Measurements from ENCODE around the gene GBP6.
"Not testable (repeated sequence)": the region's sequence is repeated elsewhere in the genome, so short reads cannot be mapped to it uniquely, and the experiment has no call there.

GBP6 gene

DNA sequence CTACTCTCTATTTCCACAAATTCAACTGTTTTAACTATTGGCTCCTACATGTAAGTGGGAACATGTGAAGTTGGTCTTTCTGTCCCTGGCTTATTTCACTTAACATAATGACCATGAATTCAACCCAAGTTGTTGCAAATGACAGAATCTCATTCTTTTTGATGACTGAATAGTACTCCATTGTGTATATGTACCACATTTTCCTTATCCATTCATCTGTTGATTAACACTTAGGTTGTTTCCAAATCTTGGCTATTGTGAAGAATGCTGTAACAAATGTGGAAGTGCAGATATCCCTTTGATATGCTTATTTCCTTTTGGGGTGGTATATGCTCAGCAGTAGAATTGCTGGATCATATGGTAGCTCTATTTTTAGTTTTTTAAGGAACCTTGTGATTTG lies 33.0 kb downstream of the GBP6 start:
- no peak overlapping the region for H3K4me3 ChIP-seq (ENCODE audit: low read depth, low read length)
- no peak for TF ChIP-seq CTCF (IDR thresholded peaks at IDR 0.05; ENCODE audit: borderline replicate concordance, insufficient read depth, low read depth, low read length)

DNA sequence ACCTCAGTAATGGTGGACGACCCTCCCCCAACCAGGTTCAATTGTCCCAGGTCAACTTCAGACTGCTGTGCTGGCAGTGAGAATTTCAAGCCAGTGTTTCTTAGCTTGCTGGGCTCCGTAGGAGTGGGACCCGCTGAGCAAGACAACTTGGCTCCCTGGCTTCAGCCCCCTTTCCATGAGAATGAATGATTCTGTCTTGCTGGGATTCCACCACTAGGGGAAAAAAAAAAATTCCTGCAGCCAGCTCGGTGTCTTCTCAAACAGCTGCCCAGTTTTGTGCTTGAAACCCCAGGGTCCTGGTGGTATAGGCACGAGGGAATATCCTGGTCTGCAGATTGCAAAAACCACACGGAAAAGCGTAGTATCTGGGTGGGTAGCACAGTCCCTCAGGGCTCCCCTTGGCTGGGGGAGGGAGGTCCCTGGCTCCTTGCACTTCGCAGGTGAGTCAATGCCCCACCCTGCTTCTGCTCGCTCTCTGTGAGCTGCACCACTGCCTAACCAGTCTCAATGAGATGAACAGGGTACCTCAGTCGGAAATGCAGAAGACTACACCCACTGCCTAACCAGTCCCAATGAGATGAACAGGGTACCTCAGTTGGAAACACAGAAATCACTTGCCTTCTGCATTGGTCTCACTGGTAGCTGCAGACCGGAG lies 41.5 kb downstream of the GBP6 start:
- H3K4me3 ChIP-seq (ENCODE audit: low read depth, low read length) = no peak overlapping the region
- 0 out of 2 replicates have a peak, but pooled peaks have one; percentile 4 for TF ChIP-seq CTCF (IDR thresholded peaks at IDR 0.05; ENCODE audit: borderline replicate concordance, insufficient read depth, low read depth, low read length)

DNA sequence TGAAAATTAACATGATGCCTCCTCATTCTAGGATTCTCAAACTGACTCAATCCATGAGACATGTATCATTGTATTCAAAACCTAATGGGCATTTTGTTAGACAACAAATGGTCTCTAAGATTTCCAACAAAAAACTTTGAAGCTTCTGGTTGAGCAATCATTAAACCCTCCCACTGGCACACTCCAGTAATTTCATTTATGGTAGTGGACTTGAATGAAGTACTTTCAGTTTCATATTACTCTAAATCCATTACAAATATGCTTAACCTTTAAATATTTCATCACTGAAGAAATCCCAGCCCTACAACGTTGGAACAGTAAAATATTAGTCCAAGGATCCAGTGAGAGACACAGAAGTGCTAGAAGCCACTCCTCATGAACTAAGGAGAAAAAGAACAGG lies 43.5 kb downstream of the GBP6 start:
- no peak overlapping the region for H3K4me3 ChIP-seq (ENCODE audit: low read depth, low read length)
- TF ChIP-seq CTCF (IDR thresholded peaks at IDR 0.05; ENCODE audit: borderline replicate concordance, insufficient read depth, low read depth, low read length) = no peak

- H3K4me3 ChIP-seq (ENCODE audit: low read depth, low read length) = not testable (repeated sequence)
These were observed 43.9 kb downstream of the GBP6 start for GRCh38 chr1:89407768-89408167.

- TF ChIP-seq CTCF (IDR thresholded peaks at IDR 0.05; ENCODE audit: borderline replicate concordance, insufficient read depth, low read depth, low read length) = no peak
- H3K4me3 ChIP-seq (ENCODE audit: low read depth, low read length) = no peak overlapping the region
These were observed 61.2 kb downstream of the GBP6 start for GRCh38 chr1:89425056-89425455.

GRCh38 chr1:89429062-89429461 lies 65.2 kb downstream of the GBP6 start:
- no peak overlapping the region for H3K4me3 ChIP-seq (ENCODE audit: low read depth, low read length)
- no peak for TF ChIP-seq CTCF (IDR thresholded peaks at IDR 0.05; ENCODE audit: borderline replicate concordance, insufficient read depth, low read depth, low read length)

DNA sequence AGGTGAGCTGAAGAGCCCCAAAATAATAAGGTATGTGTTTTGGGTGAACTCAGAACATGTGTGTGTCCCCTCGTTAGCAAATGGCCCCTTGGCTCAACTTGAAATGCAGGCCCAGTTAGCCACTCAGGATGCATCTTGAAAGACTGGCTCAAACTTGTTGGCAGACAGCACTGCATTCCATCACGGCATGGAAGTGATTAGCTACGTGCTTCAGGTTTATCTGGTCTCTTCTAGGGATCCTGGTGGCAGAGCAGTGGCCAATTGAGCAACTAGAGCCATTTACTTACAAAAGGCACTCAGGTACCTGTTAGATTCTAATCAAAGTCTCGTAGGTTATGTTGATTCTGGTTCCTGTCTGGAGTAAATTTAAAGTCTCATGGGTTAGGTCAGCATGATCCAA lies 65.8 kb downstream of the GBP6 start:
- H3K4me3 ChIP-seq (ENCODE audit: low read depth, low read length) = not testable (repeated sequence)

- TF ChIP-seq CTCF (IDR thresholded peaks at IDR 0.05; ENCODE audit: borderline replicate concordance, insufficient read depth, low read depth, low read length) = no peak
- H3K4me3 ChIP-seq (ENCODE audit: low read depth, low read length) = no peak overlapping the region
These were observed 69.6 kb downstream of the GBP6 start for GRCh38 chr1:89433421-89433820.

DNA sequence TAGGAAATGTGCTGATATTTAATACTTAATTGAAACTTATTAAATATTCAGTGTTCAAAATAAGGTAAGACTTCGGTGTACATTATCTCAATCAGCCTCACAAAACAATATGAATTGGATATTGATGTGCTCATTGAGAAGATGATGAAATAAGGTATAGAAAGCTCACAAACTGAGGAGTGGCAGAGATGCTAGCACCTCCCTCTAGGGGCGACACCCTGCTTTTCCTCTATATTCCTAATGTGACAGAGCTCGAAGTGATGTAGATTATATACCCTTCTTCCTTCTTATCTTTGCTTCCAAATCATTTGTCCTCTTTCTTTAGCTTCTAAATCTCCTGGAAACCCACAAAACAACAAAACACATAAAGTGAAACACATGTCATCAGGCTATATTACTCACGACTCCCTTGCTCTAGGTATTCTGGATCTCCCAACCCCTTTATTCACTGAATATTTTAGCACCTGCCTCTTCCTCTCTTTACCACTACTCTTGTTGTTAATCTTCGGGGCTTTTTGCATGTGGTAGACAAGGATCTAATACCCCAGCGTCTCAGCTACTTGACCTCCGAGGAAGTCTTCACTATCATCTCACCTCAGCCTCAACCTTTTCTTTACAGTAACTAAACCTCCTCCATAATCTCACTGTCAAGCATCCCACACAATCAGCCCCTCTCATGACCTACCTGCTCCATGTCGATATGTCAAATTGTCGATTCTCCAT lies 70.4 kb downstream of the GBP6 start:
- not testable (repeated sequence) for H3K4me3 ChIP-seq (ENCODE audit: low read depth, low read length)
